ENCODE data around the gene SH3RF3.

SH3RF3 gene

GRCh38 chr2:109266998-109267854 lies 138.2 kb downstream of the SH3RF3 start:
- no peak for DNase-seq

DNA sequence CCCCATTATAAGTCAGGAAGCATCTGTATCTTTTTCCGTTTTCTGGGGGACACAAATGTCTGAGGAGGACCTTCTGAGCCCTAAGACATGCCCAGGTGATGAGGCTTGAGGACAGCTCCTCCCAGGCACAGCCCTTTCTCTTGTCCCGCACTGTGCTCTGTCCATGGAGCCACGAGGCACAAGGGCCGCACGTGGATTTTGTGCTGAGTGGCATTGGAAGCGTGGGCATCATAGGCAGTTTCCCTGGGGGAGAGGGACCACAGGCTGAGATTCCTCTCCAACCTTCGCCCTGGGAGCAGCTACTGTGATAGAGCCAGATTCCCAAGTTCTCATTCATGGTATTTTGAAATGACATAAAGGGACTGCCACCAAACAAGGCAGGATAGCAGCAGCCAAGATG lies 139.9 kb downstream of the SH3RF3 start:
- DNase-seq: no peak

DNA sequence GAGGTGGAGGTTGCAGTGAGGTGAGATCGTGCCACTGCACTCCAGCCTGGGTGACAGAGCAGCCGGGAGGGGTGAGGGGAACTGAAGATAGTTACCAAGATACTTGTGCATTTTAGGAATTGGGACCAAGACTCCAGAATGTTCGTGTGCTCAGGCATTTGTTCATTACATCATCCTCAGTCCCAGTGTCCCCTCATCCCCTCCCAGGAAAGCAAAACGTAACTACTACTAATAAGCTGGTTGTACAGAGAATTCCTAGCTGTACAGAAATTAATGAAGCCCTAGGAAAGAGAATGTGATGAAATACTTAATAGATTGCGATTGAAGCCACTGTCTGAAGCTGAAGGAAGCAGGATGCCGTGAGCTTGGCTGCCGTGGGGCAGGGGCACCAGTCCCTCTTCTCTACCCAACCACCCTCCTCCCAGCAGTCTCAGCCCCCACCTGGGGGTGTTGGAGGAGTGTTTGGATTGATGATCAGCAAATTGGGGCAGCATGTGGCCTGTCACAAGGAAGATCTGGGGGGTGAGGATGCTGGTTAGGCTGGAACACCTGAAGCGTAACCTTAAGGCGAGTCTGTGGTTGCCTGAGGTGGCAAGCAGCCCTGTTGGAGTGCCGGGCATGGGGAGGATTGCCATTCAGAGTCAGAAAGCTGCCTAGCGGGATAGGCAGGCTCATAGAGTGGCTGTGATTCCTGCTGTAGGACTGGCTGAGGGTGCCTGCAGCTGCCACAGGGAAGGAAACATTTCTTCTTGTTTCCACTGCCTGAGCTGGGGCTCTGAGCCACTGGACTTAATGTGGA lies 140.9 kb downstream of the SH3RF3 start:
- peak; percentile 47 for DNase-seq

- peak; percentile 78 for DNase-seq
Measured at GRCh38 chr2:109270505-109271312, 141.7 kb downstream of the SH3RF3 start.

DNA sequence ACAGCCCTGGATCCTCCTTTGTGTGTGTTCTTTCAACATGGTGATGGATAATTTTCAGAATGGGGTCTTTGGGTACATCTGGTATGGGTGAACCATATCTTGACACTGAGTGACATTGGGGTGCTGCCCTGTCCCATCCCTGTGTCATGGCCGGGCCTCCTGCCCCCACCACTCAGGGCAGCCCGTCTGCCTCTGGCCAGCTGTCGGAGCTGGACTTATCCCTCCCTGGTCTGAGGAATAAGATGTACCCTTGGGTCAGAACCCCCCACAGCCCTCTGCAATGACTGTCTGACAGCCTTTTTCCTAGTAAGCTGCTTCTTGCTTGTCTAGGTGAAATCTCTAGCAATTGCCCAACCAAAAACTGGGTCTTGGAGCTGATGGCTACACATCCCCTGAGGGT lies 142.9 kb downstream of the SH3RF3 start:
- no peak for DNase-seq

GRCh38 chr2:109272461-109272860 lies 143.5 kb downstream of the SH3RF3 start:
- DNase-seq: no peak

GRCh38 chr2:109275120-109276012 lies 146.4 kb downstream of the SH3RF3 start:
- DNase-seq: peak; percentile 90

DNA sequence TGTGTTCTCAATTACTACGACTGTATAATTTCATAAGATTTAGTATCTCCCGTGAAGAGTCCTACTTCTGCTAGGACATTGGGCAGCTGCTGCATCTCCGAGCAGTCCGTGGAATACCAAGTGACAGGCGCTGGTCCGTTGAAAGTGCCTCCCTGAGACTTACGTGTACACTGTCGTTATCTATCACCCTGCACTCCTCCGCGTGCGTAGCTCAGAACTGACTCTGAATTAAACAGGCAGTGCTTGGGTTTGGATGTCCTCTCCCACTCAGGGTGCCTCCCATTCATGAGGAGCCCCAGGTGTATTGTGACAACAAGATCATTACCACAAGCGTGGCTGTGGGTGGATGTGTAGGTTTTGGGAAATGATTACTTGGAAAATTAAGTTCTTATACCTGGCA lies 148.4 kb downstream of the SH3RF3 start:
- DNase-seq: no peak

- no peak for DNase-seq
Measured at GRCh38 chr2:109279243-109279860, 150.3 kb downstream of the SH3RF3 start.

- no peak for DNase-seq
Measured at GRCh38 chr2:109280804-109281203, 151.8 kb downstream of the SH3RF3 start.

GRCh38 chr2:109282360-109282759 lies 153.4 kb downstream of the SH3RF3 start:
- no peak for DNase-seq

- no peak for DNase-seq
Measured at GRCh38 chr2:109282865-109283264, 153.9 kb downstream of the SH3RF3 start.

- DNase-seq: peak; percentile 24
Measured at GRCh38 chr2:109284826-109285225, 155.8 kb downstream of the SH3RF3 start.

- DNase-seq: no peak
Measured at GRCh38 chr2:109285244-109285651, 156.2 kb downstream of the SH3RF3 start.

GRCh38 chr2:109287413-109287812 lies 158.4 kb downstream of the SH3RF3 start:
- DNase-seq: no peak

DNA sequence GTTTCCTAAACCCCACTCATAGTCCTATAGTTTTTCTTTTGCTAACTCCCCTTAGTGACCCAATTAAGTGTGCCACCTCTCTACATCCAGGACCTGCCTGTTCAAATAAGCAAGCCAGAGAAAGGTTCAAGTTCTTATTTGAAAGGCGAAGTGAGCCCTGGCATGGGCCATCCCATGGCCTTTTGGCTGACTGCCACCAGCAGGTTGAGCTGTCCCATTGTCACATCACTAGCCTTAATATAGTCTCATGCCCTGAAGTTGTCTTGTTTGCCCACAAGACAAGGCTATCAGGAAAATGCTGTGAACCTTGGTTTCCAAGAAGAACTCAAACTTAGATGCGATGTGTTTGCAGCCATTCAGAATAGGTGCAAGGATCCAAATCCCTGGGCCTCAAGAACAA lies 158.8 kb downstream of the SH3RF3 start:
- no peak for DNase-seq

- DNase-seq: no peak
Measured at GRCh38 chr2:109288544-109289368, 159.8 kb downstream of the SH3RF3 start.

DNA sequence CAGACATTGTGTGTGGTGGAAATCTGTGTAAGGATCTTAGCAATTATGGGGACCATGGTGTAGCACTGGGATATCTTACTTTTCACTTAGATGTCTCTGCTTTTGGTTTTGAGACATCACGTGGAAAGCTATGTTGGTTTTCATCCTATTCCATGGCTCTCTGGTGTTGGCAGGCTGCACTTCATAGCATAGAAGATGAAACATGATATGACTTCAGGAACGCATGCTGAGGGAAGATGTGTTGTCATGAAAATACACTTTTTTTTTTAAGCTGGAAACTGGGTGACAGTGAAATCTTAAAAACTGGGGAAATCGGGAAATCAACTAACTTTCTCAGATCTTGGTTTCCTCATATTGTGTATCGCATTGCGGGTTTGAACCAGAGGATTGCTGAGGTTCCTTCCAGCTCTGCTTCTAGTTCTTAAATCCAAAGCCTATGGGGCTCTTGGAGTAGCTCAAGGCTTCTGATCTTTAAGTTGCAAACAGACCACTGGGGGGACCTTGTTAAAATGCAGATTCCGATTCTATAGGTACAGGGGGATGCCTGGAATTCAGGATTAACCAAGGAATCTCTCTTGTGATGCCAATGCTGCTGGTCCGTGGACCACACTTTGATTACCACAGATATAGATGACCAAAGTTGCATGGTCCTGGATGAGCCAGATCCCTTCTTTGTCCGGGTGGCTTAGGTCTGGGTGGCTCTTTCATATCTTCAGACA lies 160.7 kb downstream of the SH3RF3 start:
- no peak for DNase-seq

- peak; percentile 92 for DNase-seq
Measured at GRCh38 chr2:109290887-109291643, 162.1 kb downstream of the SH3RF3 start.

Data from NCI-H2029 (cell line).